Body of pancreas (tissue), 4 donors: ENCODE measurements around the gene PTPRN2. TPM values are rescaled to one million over a fixed set of nuclear protein-coding genes. Genes with fewer than 3 reads are reported as not detected.

Experiments
- ATAC-seq: fragments of 150-250 bp; one replicate; pipeline ENCODE4 v1.9.1; 2016
- DNase-seq, 4 donors: peaks; one replicate each; pipeline ENCODE4 v3.0.0-alpha.2; 2019
- H3K27ac ChIP-seq, 4 donors: fragments of 200-600 bp; sonication (generic); 1 replicate in 3 of 4; 2 replicates in 1 of 4; pipeline versions ENCODE4 v1.5.1 to v1.6.1; 2016 to 2019; ENCODE audit warnings: mild to moderate bottlenecking in 1 of 4, mixed read lengths in 1 of 4, moderate library complexity in 1 of 4
- H3K27me3 ChIP-seq, 2 donors: fragments of 200-600 bp; sonication (generic); one replicate each; pipeline ENCODE4 v1.6.0; 2016; ENCODE audit warnings: mild to moderate bottlenecking in 1 of 2
- H3K36me3 ChIP-seq, 2 donors: fragments of 200-600 bp; sonication (generic); replicated peaks in 1 of 2; 2 replicates each; pipeline ENCODE4 v1.5.1; 2016; ENCODE audit warnings: low read depth in 2 of 2; ENCODE audit not compliant: insufficient read depth in 1 of 2
- H3K4me1 ChIP-seq: fragments of 200-600 bp; sonication (generic); one replicate; pipeline ENCODE4 v1.6.0; 2016
- H3K4me3 ChIP-seq, 2 donors: fragments of 200-600 bp; sonication (generic); 1 replicate in 1 of 2; 2 replicates in 1 of 2; pipeline ENCODE4 v1.5.1; 2016 to 2019
- H3K9me3 ChIP-seq, 3 donors: fragments of 200-600 bp; sonication (generic); 1 replicate in 2 of 3; 2 replicates in 1 of 3; pipeline ENCODE4 v1.5.1; 2016
- POLR2A ChIP-seq, 3 donors: fragments of 450-650 bp; IDR thresholded peaks; one replicate each; pipeline ENCODE4 v1.6.1; 2016; ENCODE audit warnings: antibody characterized with exemption in 3 of 3, mild to moderate bottlenecking in 2 of 3
- WGBS, 2 donors: methylation state at CpG; one replicate each; pipeline ENCODE4 v1.1.5; 2017; 5-methylcytosine and 5-hydroxymethylcytosine counted together
- intact Hi-C: fragments of 100-400 bp; cut with DNase I; formaldehyde crosslinking; loops from one replicate; pipeline ENCODE4 v1.15.1; 2023
- total RNA-seq, 2 donors: library from RNA; depleted of rRNA; stranded (reverse); fragments of >200 nt; gene quantifications; one replicate each; pipeline ENCODE4 v1.1.0, GENCODE V29; 2016
- TF ChIP-seq, protein P1 (sequence below), 7 experiments: fragments of 450-650 bp in 4 of 7; fragments of 200-600 bp in 3 of 7; sonication (generic) in 3 of 7; IDR thresholded peaks; one replicate each; pipeline ENCODE4 v1.5.1; 2016 to 2019; ENCODE audit warnings: antibody characterized with exemption in 7 of 7

Gene PTPRN2
- total RNA-seq, 2 donors from 2014 or later: 31.6 to 76.1 TPM

DNA sequence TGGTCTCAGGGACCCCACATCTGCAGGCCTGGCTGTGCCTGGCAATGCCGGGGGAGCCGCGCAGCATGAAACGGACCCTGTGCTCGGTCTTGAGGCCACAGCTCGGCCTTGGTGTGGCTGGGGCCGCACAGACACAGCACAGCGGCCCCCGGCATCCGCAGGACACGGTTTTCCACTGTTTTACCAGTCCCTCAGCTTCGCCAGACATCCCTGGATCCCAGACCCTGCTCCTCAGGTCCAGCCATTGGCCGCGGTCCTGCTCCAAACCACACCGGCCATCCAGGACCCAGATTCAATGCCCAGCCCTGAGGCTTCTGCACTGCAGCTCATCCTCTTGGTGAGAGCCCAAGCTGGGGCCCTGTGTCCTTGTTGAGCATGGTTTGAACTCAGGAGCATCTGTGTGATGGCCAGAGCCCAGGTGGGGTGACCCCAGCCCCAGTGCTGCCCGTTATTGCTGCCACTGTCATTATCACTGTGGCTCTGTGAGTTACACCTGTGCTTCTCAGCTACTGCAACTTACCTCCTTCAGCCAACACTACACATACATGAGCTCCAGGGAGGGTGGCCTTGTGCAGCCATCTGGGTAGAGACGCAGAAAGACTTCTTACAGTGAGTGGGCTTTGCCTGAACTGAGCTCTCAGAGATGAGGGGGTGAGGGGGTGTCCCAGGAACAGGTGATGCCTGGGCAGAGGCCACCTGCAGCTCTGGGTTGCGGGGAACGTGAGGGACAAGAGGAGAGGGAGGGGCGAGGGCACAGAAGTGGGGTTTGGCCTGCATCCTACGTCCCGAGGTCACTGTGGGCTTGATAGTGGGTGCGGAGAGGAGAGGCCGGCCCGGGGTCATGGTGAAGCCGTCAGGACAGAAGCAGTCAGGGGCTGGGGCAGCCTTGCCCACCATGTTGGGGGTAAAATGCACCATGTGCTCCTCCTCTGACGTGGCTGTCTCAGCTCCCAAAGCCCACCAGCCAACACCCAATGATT, 567.6 kb downstream of the PTPRN2 start:
- H3K9me3 ChIP-seq: no peaks in the 10 kb centered on the region
- no peak overlapping the region for H3K4me3 ChIP-seq
- TF ChIP-seq, protein P1, sequence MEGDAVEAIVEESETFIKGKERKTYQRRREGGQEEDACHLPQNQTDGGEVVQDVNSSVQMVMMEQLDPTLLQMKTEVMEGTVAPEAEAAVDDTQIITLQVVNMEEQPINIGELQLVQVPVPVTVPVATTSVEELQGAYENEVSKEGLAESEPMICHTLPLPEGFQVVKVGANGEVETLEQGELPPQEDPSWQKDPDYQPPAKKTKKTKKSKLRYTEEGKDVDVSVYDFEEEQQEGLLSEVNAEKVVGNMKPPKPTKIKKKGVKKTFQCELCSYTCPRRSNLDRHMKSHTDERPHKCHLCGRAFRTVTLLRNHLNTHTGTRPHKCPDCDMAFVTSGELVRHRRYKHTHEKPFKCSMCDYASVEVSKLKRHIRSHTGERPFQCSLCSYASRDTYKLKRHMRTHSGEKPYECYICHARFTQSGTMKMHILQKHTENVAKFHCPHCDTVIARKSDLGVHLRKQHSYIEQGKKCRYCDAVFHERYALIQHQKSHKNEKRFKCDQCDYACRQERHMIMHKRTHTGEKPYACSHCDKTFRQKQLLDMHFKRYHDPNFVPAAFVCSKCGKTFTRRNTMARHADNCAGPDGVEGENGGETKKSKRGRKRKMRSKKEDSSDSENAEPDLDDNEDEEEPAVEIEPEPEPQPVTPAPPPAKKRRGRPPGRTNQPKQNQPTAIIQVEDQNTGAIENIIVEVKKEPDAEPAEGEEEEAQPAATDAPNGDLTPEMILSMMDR (IDR thresholded peaks at IDR 0.05): no peak
- no peak for TF ChIP-seq POLR2A (IDR thresholded peaks at IDR 0.05)
- intact Hi-C loops: no loop called here
- WGBS, 2 donors: 89 to 93% methylated on average over 21 to 24 of the region's 27 CpGs
- peaks cover 10% of the 10 kb centered on the region for H3K4me1 ChIP-seq
- H3K27ac ChIP-seq: no peak overlapping the region
- H3K27me3 ChIP-seq: no peaks in the 10 kb centered on the region
- no peaks in the 10 kb centered on the region for H3K36me3 ChIP-seq
- no peak for DNase-seq
- no peak for ATAC-seq

DNA sequence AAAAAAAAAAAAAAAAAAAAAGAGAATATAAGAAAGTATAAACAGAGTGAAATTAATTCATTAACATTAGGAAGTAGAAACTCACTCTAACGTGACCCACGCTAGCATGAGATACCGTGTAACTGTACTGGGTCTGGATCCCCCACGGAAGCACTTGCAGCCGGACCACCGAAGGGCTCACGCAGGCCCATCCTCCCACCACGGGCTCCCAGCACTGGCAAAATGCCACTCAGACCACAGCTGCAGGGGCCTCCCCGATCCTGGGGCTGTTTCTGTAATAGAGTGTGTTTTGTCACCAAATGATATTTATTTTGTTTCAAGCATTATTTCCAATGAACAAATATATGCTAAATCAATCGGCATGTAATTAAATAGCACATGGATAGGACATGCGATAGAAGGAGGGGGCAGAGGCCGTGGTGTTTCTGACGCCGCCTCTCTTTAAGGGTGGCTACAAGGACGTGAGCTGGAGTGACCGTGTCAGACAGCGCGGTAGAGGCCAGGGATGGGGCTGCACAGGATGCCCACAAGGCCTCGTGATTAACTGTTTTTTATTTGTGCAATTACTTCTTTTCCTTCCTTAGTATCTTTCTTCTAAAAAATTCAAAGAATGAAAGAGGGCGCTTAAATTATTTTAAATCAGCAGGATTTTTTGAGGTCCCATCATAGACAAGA, 568.5 kb downstream of the PTPRN2 start:
- Histone ChIP-seq H3K36me3 (no peaks in the 10 kb centered on the region), H3K27me3 (no peaks in the 10 kb centered on the region), H3K9me3 (no peaks in the 10 kb centered on the region), H3K4me1 (peaks cover 10% of the 10 kb centered on the region), H3K27ac (no peak overlapping the region), H3K4me3 (no peak overlapping the region)
- TF ChIP-seq, protein P1 (IDR thresholded peaks at IDR 0.05): no peak
- TF ChIP-seq POLR2A (IDR thresholded peaks at IDR 0.05): no peak
- DNase-seq (no peak), ATAC-seq (no peak)
- 81 to 83% methylated on average over 20 of the region's 20 CpGs for WGBS, 2 donors
- intact Hi-C loops: no loop called here

DNA sequence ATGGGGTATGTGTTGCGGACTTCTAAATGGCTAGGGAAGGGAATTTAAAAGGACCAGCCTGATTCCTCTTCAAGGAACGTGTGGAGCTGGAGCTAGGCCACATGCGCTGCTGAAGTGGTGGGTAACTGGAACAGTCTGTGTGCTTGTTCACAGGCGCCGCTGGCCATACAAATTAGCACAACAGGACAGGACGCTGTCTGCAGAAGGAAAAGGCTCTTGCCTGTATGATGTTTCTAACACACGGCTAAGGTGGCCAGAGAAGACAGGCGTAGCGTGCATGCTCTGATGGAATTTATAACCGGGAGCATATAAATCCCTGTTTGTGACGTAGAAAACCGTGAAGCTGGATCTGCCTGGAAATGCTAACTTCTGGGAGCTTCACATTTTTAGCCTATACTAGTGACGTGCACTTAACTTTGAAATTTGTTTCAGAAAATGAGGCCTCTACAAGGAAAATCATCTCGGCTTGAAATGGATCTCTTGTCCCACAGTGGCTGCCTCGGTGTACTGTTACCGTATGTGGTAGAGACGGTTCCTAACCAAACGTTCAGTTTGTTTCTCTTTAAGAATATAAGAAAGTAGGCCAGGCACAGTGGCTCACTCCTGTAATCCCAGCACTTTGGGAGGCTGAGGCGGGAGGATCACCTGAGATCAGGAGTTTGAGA, 569.4 kb downstream of the PTPRN2 start:
- Histone ChIP-seq H3K27ac (no peak overlapping the region), H3K4me1 (peaks cover 10% of the 10 kb centered on the region), H3K9me3 (no peaks in the 10 kb centered on the region), H3K4me3 (no peak overlapping the region), H3K36me3 (no peaks in the 10 kb centered on the region), H3K27me3 (no peaks in the 10 kb centered on the region)
- TF ChIP-seq POLR2A (IDR thresholded peaks at IDR 0.05): no peak
- TF ChIP-seq, protein P1 (IDR thresholded peaks at IDR 0.05): no peak
- intact Hi-C loops: no loop called here
- DNase-seq (no peak), ATAC-seq (no peak)
- WGBS, 2 donors: 93 to 94% methylated on average over 19 of the region's 19 CpGs

DNA sequence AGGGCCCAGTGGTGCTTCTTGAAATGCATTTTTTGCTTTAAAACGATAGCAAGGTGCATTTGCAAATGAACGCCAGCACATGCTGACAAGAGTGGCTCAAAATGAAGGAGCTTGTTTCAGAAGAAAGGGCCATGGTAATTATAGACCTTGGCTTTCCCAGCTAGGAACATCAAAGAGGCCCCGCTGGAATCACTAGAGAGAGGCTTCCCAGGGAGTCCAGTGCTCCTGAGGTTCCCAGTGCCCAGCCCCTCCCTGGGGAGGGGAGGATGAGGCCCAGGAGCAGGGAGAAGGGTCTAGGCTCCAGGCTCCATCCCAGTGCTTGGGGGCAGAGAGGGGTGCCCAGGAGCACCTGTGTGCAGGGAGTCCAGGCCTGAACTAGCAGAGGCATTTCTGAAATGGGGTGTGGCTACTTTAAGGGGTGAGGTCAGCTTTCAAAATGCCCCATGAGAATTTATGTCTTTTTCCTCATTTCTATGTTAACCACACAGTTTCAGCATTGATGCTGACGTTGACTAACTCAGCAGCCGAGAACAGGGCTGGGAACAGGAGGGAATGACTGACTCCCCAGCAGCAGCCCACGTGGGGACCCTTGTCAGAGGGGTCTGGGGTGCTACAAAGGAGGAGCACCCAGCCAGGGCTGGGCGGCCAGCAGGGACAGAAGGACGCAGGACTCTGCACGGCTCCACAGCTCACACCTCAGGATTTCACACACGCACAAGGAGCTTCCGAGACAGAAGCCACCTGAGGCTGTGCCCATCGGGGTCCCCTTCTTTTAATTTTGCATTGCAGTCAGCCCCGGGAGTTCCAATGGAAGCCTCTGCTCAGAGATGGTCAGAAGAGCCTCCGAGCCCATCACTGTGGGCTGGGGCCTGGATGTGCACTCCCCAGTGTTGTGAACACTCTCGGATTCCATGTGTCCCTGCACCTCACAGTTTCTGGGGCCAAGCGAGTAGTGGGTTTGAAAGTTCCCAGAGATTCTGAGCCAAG, 570.2 kb downstream of the PTPRN2 start:
- Histone ChIP-seq H3K27ac (no peak overlapping the region), H3K27me3 (no peaks in the 10 kb centered on the region), H3K9me3 (no peaks in the 10 kb centered on the region), H3K36me3 (no peaks in the 10 kb centered on the region), H3K4me3 (no peak overlapping the region), H3K4me1 (peaks cover 10% of the 10 kb centered on the region)
- WGBS, 2 donors: 76 to 82% methylated on average over 8 to 16 of the region's 16 CpGs
- ATAC-seq (no peak), DNase-seq (no peak)
- no peak for TF ChIP-seq POLR2A (IDR thresholded peaks at IDR 0.05)
- TF ChIP-seq, protein P1 (IDR thresholded peaks at IDR 0.05): no peak
- intact Hi-C loops: no loop called here
